Ishikawa (cell line): ENCODE data around the gene TBC1D2B.

ENCODE experiments used
- CEBPB ChIP-seq: IDR thresholded peaks from 2 replicates; pipeline ENCODE4 v1.6.1; 2012
- CREB1 ChIP-seq: IDR thresholded peaks from 2 replicates; pipeline ENCODE4 v1.6.1; 2012; ENCODE audit warnings: low read depth
- EGR1 ChIP-seq: IDR thresholded peaks from 2 replicates; pipeline ENCODE4 v1.6.1; 2012
- EP300 ChIP-seq: IDR thresholded peaks from 2 replicates; pipeline ENCODE4 v1.6.1; 2012; ENCODE audit warnings: borderline replicate concordance
- FOXM1 ChIP-seq: IDR thresholded peaks from 2 replicates; pipeline ENCODE4 v1.6.1; 2012; ENCODE audit warnings: low read depth, borderline replicate concordance
- NFIC ChIP-seq: IDR thresholded peaks from 2 replicates; pipeline ENCODE4 v1.6.1; 2012
- RAD21 ChIP-seq: IDR thresholded peaks from 2 replicates; pipeline ENCODE4 v1.6.1; 2012; ENCODE audit warnings: low read depth
- TAF1 ChIP-seq: IDR thresholded peaks from 2 replicates; pipeline ENCODE4 v1.6.1; 2012; ENCODE audit warnings: low read depth, mild to moderate bottlenecking
- TCF12 ChIP-seq: IDR thresholded peaks from 2 replicates; pipeline ENCODE4 v1.6.1; 2012; ENCODE audit warnings: low read depth
- TEAD4 ChIP-seq: IDR thresholded peaks from 2 replicates; pipeline ENCODE4 v1.6.1; 2012
- YY1 ChIP-seq: IDR thresholded peaks from 2 replicates; pipeline ENCODE4 v1.6.1; 2012; ENCODE audit warnings: low read depth
- ZBTB7A ChIP-seq: IDR thresholded peaks from 2 replicates; pipeline ENCODE4 v1.6.1; 2012; ENCODE audit warnings: low read depth
- TF ChIP-seq, protein P1 (sequence below): IDR thresholded peaks from 2 replicates; pipeline ENCODE4 v1.6.1; 2012
- TF ChIP-seq, protein P2 (sequence below): IDR thresholded peaks from 2 replicates; pipeline ENCODE4 v1.6.1; 2012; ENCODE audit warnings: low read depth, mild to moderate bottlenecking
- TF ChIP-seq, protein P3 (sequence below): IDR thresholded peaks from 2 replicates; pipeline ENCODE4 v1.6.1; 2012

Gene TBC1D2B

DNA sequence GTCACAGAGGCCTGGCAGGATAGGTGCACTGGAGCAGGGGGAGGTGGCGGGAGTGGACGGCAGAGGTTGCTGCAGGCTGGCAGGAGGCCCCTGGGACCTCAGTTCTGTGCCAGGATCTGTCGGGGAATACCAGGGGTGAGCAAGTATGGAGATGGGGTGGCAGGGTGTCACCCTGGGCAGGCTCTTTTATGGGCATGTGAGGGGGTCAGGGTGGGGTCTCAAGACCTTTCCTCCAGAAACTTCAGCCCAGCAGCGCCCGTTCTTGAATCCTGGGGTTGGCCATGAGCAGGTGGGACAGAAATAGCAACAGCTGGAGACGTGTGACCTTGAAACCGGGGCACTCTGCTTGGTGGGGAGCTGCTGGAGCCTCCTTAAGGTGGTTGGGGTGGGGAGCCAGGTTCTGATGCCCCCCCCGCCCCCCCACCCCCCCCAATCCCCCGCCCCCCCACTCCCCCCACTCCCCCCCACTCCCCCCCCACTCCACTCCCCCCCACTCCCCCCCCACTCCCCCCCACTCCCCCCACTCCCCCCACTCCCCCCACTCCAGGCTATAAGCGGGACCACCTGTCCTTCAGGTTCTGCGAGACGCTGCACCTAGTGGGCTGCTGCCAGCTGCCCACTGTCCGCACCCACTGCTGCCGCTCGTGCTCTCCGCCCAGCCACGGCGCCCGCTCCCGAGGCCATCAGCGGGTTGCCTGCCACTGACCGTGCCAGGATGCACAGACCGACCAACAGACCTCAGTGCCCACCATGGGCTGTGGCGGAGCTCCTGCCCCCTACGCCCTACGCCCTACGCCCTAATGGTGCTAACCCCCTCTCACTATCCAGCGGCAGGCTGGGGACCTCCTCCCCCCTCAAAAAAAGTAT is 84.9 kb downstream of the TBC1D2B start:
- TF ChIP-seq TAF1 (no peak), RAD21 (no peak), TEAD4 (no peak), FOXM1 (no peak), CEBPB (no peak), ZBTB7A (no peak), NFIC (no peak), TCF12 (no peak), CREB1 (no peak), YY1 (no peak)
- TF ChIP-seq, protein P1, sequence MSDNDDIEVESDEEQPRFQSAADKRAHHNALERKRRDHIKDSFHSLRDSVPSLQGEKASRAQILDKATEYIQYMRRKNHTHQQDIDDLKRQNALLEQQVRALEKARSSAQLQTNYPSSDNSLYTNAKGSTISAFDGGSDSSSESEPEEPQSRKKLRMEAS = no peak
- TF ChIP-seq, protein P2, sequence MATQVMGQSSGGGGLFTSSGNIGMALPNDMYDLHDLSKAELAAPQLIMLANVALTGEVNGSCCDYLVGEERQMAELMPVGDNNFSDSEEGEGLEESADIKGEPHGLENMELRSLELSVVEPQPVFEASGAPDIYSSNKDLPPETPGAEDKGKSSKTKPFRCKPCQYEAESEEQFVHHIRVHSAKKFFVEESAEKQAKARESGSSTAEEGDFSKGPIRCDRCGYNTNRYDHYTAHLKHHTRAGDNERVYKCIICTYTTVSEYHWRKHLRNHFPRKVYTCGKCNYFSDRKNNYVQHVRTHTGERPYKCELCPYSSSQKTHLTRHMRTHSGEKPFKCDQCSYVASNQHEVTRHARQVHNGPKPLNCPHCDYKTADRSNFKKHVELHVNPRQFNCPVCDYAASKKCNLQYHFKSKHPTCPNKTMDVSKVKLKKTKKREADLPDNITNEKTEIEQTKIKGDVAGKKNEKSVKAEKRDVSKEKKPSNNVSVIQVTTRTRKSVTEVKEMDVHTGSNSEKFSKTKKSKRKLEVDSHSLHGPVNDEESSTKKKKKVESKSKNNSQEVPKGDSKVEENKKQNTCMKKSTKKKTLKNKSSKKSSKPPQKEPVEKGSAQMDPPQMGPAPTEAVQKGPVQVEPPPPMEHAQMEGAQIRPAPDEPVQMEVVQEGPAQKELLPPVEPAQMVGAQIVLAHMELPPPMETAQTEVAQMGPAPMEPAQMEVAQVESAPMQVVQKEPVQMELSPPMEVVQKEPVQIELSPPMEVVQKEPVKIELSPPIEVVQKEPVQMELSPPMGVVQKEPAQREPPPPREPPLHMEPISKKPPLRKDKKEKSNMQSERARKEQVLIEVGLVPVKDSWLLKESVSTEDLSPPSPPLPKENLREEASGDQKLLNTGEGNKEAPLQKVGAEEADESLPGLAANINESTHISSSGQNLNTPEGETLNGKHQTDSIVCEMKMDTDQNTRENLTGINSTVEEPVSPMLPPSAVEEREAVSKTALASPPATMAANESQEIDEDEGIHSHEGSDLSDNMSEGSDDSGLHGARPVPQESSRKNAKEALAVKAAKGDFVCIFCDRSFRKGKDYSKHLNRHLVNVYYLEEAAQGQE = no peak

DNA sequence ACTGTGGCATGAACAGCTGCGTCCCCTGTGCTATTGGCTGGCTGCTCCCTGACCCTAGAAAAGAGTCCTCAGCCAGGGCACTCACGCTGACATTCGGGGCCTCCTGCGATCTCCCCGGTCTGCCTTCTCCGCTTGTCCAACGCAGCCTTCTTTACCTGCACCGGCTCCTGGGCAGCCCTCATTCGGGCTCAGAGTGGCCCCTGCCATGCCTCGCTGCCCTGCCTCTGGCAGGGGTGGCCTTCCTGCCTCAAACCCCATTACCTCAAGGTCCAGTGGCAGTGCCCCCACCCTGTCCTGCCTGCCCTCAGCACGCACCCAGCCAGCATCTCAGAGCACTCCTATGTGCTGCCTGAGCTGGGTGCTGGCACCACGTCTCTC is 86.5 kb downstream of the TBC1D2B start:
- TF ChIP-seq, protein P3, sequence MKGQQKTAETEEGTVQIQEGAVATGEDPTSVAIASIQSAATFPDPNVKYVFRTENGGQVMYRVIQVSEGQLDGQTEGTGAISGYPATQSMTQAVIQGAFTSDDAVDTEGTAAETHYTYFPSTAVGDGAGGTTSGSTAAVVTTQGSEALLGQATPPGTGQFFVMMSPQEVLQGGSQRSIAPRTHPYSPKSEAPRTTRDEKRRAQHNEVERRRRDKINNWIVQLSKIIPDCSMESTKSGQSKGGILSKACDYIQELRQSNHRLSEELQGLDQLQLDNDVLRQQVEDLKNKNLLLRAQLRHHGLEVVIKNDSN = no peak

DNA sequence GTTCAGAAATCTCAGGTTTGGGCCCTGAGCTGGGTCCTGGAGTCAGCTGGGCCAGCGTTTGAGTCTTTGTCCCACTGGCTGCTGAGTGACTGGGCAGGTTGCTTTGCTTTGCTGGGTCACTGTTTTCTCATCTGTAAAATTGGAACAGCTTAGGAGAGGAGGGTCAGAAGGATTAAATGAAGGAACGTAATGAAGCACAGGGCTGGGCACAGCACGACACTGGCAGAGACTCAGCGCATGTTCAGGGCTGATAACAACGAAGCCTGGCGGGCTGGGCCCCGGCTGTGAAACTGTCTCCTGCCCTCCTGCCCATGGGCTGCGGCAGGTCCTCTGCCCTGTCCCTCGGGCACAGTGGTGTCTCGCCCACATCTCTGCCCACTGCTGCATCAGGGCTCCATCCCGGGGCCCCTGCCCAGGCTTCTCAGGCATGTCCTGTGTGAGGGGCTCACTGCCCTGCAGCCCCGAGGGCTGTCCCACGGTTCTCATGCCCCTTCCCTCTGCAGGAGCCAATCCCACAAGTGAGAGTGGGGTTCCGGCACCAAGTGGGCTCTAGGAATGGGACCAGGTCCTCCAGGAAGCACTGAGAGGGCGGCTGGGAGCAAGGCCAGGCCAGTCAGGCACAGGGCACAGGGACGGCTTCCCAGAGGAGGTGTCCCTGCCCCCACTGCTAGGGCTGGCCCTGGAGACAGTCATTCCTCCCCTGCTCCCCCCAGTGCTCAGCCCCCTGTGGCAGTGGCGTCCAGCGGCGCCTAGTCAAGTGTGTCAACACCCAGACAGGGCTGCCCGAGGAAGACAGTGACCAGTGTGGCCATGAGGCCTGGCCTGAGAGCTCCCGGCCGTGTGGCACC is 88.0 kb downstream of the TBC1D2B start:
- TF ChIP-seq YY1 (no peak), TCF12 (no peak), CEBPB (no peak), EP300 (no peak), ZBTB7A (no peak)

DNA sequence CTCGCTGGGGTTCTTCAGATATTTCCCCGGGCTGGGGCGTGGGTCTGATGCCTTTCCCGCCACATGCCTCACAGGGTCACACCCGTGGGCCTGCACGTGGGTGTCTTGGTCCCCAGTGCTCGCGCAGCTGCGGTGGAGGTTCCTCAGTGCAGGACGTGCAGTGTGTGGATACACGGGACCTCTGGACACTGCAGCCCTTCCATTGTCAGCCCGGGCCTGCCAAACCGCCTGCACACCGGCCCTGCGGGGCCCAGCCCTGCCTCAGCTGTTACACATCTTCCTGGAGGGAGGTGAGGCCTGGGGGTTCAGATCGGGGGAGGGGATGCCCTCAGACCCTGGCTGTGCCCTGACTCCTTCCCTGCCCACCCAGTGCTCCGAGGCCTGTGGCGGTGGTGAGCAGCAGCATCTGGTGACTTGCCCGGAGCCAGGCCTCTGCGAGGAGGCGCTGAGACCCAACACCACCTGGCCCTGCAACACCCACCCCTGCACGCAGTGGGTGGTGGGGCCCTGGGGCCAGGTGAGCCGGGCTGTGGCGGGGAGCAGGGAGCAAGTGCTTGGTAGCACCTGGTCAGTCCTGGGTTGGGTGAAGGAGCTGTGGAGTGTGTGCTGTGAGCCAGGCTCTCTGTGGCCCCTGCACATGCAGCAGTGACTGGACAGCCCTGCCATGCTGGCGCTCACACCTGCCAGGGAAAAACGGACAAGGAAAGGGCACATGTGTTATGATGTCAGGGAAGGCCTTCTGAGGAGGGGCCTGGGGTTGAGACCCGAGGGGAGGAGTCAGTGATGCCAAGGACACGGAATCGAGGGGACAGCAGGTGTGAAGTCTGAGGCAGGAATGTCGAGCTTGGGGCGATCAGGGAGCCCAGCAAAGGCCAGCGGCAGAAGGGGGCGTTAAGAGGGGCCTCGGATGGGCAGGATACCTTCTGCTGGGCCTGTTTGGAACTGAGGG is 88.9 kb downstream of the TBC1D2B start:
- no peak for TF ChIP-seq FOXM1
- no peak for TF ChIP-seq TEAD4
- TF ChIP-seq TCF12 = no peak
- TF ChIP-seq ZBTB7A = no peak
- TF ChIP-seq EGR1 = no peak
- TF ChIP-seq, protein P3 = no peak
- no peak for TF ChIP-seq YY1
- TF ChIP-seq, protein P2 = no peak
- TF ChIP-seq CEBPB = no peak
- no peak for TF ChIP-seq EP300
- no peak for TF ChIP-seq CREB1
- TF ChIP-seq NFIC = no peak
- TF ChIP-seq TAF1 = no peak
- TF ChIP-seq, protein P1 = no peak
- no peak for TF ChIP-seq RAD21
